Endothelial cell of umbilical vein (primary cell): ENCODE results near the gene CCL27. TPM values are rescaled to one million over a fixed set of nuclear protein-coding genes. Genes with fewer than 3 reads are reported as not detected.

Experiments
- BruUV-seq: library from RNA; stranded (reverse); fragments of 400-500 nt; replicated peaks from 2 replicates; lab custom pipeline; 2021; lab: Mats Ljungman, UMichigan
- CTCF ChIA-PET: fragments of 300-600, 350-600 bp; sonication (Branson Sonifier 250); formaldehyde crosslinking; loops from one replicate; lab custom pipeline; 2021; ENCODE audit warnings: antibody characterized with exemption, inconsistent platforms; lab: Charles Lee
- POLR2A ChIA-PET: fragments of 300-600, 350-600 bp; sonication (Branson Sonifier 250); formaldehyde crosslinking; loops from one replicate; lab custom pipeline; 2021; ENCODE audit warnings: antibody characterized with exemption, inconsistent platforms; lab: Charles Lee
- DNase-seq: peaks from one replicate; pipeline ENCODE4 v3.0.0-alpha.2; 2011; ENCODE audit warnings: low read depth, low spot score
- FAIRE-seq: peaks from 2 replicates; lab custom pipeline; 2011; peaks lifted over from hg19 to GRCh38; lab: Jason Lieb, UNC
- H2AFZ ChIP-seq: 2 replicates; pipeline ENCODE4 v1.6.0; 2012; ENCODE audit warnings: low read depth, low read length, control low read depth, inconsistent platforms
- H3K27ac ChIP-seq: 2 replicates; pipeline ENCODE4 v1.5.1; 2011; ENCODE audit warnings: low read depth, mild to moderate bottlenecking, control low read depth, low read length, moderate library complexity; ENCODE audit not compliant: insufficient read depth
- H3K27me3 ChIP-seq, 2 experiments: 2 replicates each; pipeline versions ENCODE4 v1.6.0 to v1.6.1; 2011; ENCODE audit warnings: low read length in 2 of 2, mixed read lengths in 1 of 2; ENCODE audit not compliant: control insufficient read depth in 2 of 2, insufficient read depth in 2 of 2
- H3K36me3 ChIP-seq, 2 experiments: 2 replicates in 1 of 2; 3 replicates in 1 of 2; pipeline ENCODE4 v1.5.1; 2011; ENCODE audit warnings: low read length in 2 of 2, mild to moderate bottlenecking in 1 of 2, moderate library complexity in 1 of 2; ENCODE audit not compliant: control insufficient read depth in 2 of 2, insufficient read depth in 2 of 2; ENCODE audit errors: extremely low read depth in 1 of 2
- H3K4me1 ChIP-seq: 3 replicates; pipeline ENCODE4 v1.5.1; 2011; ENCODE audit warnings: mild to moderate bottlenecking, low read length; ENCODE audit not compliant: control insufficient read depth, insufficient read depth; ENCODE audit errors: extremely low read depth
- H3K4me2 ChIP-seq: 2 replicates; pipeline ENCODE4 v1.6.1; 2011; ENCODE audit warnings: low read length, control low read depth, mixed read lengths; ENCODE audit not compliant: insufficient read depth
- H3K4me3 ChIP-seq, 3 experiments: fragments of 200-600 bp in 1 of 3; sonication (generic), shearing (Covaris generic) in 1 of 3; replicated peaks in 1 of 3; 2 replicates each; pipeline ENCODE4 v1.5.1; 2011 to 2016; ENCODE audit warnings: control low read depth in 3 of 3, low read length in 3 of 3, mild to moderate bottlenecking in 2 of 3, inconsistent platforms in 1 of 3, low read depth in 1 of 3, moderate library complexity in 1 of 3; ENCODE audit not compliant: insufficient read depth in 1 of 3
- H3K79me2 ChIP-seq: 2 replicates; pipeline ENCODE4 v1.6.0; 2012; ENCODE audit warnings: low read length, inconsistent platforms; ENCODE audit not compliant: control insufficient read depth, insufficient read depth
- H3K9ac ChIP-seq: replicated peaks from 2 replicates; pipeline ENCODE3; 2011; ENCODE audit warnings: low read length, control low read depth; ENCODE audit not compliant: insufficient read depth; ENCODE audit errors: extremely low read depth
- H3K9me1 ChIP-seq: replicated peaks from 3 replicates; pipeline ENCODE4 v1.6.0; 2011; ENCODE audit warnings: mild to moderate bottlenecking, low read length; ENCODE audit not compliant: control insufficient read depth, insufficient read depth; ENCODE audit errors: extremely low read depth
- H3K9me3 ChIP-seq: replicated peaks from 2 replicates; pipeline ENCODE4 v1.5.1; 2012; ENCODE audit warnings: low read length, inconsistent platforms; ENCODE audit not compliant: control insufficient read depth, insufficient read depth
- H4K20me1 ChIP-seq: replicated peaks from 2 replicates; pipeline ENCODE3; 2011; ENCODE audit warnings: mild to moderate bottlenecking, low read length; ENCODE audit not compliant: control insufficient read depth, insufficient read depth; ENCODE audit errors: extremely low read depth
- EZH2 ChIP-seq: IDR thresholded peaks from 2 replicates; pipeline ENCODE4 v1.6.1; 2012; ENCODE audit warnings: borderline replicate concordance, low read depth, mild to moderate bottlenecking, moderate library complexity, low read length, inconsistent platforms; ENCODE audit not compliant: severe bottlenecking
- FOS ChIP-seq: IDR thresholded peaks from 2 replicates; pipeline ENCODE4 v1.6.1; 2011; ENCODE audit warnings: mild to moderate bottlenecking, low read length, moderate library complexity, borderline replicate concordance; ENCODE audit not compliant: insufficient read depth
- GATA2 ChIP-seq: IDR thresholded peaks from 2 replicates; pipeline ENCODE4 v1.7.0; 2011; ENCODE audit warnings: low read depth, mild to moderate bottlenecking, moderate library complexity, mixed read lengths, low read length; ENCODE audit not compliant: insufficient read length, insufficient read depth
- JUN ChIP-seq: IDR thresholded peaks from 2 replicates; pipeline ENCODE4 v1.6.1; 2011; ENCODE audit warnings: borderline replicate concordance, low read depth; ENCODE audit not compliant: insufficient read length, insufficient read depth
- MYC ChIP-seq: IDR thresholded peaks from one replicate; pipeline ENCODE4 v1.6.1; 2011; ENCODE audit warnings: mild to moderate bottlenecking, low read depth, low read length
- POLR2A ChIP-seq: IDR thresholded peaks from 2 replicates; pipeline ENCODE4 v1.6.1; 2012; ENCODE audit warnings: low read depth, mild to moderate bottlenecking, control low read depth, low read length
- POLR2AphosphoS5 ChIP-seq: IDR thresholded peaks from 2 replicates; pipeline ENCODE4 v1.6.1; 2012; ENCODE audit warnings: low read depth, mild to moderate bottlenecking, control low read depth, low read length, moderate library complexity; ENCODE audit not compliant: insufficient read depth
- dilution Hi-C: fragments of 300-500 bp; cut with MboI; formaldehyde crosslinking; loops from one replicate; pipeline ENCODE4 v1.15.0; 2019; ENCODE audit warnings: low sequenced_read_pairs; ENCODE audit not compliant: extremely low pct_ligation_motif_present
- intact Hi-C: fragments of 100-400 bp; cut with micrococcal nuclease; formaldehyde crosslinking; loops from one replicate; pipeline ENCODE4 v1.10.0; 2022
- polyA plus RNA-seq, 4 experiments: library from polyadenylated mRNA; depleted of rRNA in 3 of 4; stranded (reverse) in 3 of 4; unstranded in 1 of 4; fragments of >200 nt; gene quantifications; 2 replicates each; pipeline versions ENCODE4 v1.2.1 to v1.2.3, GENCODE V29; 2011 to 2012; ENCODE audit warnings: missing spikeins in 1 of 4
- total RNA-seq: library from RNA; stranded (reverse); gene quantifications from 2 replicates; pipeline ENCODE4 v1.2.3, GENCODE V29; 2021
- TF ChIP-seq, protein P1 (sequence below): IDR thresholded peaks from 2 replicates; pipeline ENCODE4 v1.6.1; 2011; ENCODE audit not compliant: insufficient read depth, insufficient read length
- TF ChIP-seq, protein P2 (sequence below), 2 donors: IDR thresholded peaks; 1 replicate in 1 of 2; 2 replicates in 1 of 2; pipeline ENCODE4 v1.5.1; 2011; ENCODE audit warnings: low read length in 2 of 2, mild to moderate bottlenecking in 2 of 2, moderate library complexity in 2 of 2, control low read depth in 1 of 2, inconsistent platforms in 1 of 2, low read depth in 1 of 2; ENCODE audit not compliant: insufficient read depth in 1 of 2; ENCODE audit errors: extremely low read depth in 1 of 2

Gene CCL27
- total and polyA plus RNA-seq, 2 donors (not counting 3 experiments of a cell fraction or from before 2014, with no cell fraction given), result not detected

DNA sequence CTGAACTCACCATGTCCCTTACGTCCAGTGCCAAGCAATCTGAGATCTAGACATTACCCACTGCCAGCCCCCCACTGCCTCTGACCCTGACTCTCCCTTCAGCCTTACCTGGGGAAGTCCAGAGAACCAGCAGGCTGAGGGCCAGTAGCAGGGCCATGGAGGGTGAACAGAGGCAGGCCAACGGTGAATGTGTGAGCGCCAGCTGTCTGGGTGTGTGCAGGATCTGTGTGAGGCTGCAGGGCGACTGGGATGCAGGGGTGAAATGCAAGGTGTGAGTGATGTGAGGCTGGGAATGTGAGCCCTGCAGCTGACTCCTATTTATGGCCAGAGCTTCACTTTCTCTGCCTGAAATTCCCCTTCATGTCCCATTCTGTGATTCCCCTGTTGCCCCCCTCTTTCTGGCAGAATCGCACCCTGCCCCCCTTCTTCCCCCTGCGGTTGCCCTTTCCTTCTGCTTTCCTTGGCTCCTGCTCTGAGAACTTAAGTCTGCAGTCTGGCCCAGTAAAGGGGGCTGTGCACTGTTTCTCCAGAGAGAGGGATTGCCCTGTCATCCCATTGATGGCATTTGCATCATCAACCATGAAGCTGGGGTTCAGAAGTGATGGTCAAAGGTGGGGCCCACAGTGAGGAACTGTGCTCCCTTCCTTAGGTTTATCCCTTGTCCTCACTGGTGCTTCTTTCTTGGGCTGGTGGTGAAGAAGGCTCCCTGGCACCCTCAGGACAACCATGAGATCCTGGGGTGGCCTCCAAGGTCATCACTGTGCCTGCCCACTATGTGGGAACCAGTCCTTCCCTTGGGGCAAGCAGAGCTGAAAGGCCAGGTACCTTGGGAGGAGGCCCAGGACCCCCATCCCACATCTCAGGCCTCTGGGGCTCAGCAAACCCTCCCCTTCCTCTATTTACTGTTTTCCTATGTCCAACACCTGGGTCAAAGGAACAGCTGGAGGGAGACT, 28.8 kb upstream of the CCL27 start, which contains the start of gene CCL19:
CCL19 (minus strand) TSS at position 294 of the 953 bp plus-strand sequence; CDS start at position 157, 137 bp downstream.
- H2AFZ ChIP-seq, result no peak within 1 kb of the TSS
- no peaks in the 10 kb centered on the region for H3K9me1 ChIP-seq
- H3K9ac ChIP-seq, result no peak within 1 kb of the TSS
- FAIRE-seq, result no peak
- intact Hi-C loops (no loop called here), dilution Hi-C loops (no loop called here)
- BruUV-seq, result no TSS peak
- no peak for DNase-seq
- no peak within 1 kb of the TSS for H3K4me2 ChIP-seq
- no peaks in the 10 kb centered on the region for H3K4me1 ChIP-seq
- H3K4me3 ChIP-seq, result no peak within 1 kb of the TSS
- H4K20me1 ChIP-seq, result no peaks in the 10 kb centered on the region
- CTCF ChIA-PET, result interaction anchor here (0.5 to 3.3 kb wide), 3 partner anchors 11 to 19 kb away, joined by 3 to 11 read pairs (median 3); partner anchors contain the start of gene CCL21
- no peaks in the 10 kb centered on the region for H3K9me3 ChIP-seq
- H3K36me3 ChIP-seq, result no peaks in the 10 kb centered on the region
- POLR2A ChIA-PET, result interaction anchor here (0.7 kb wide), 1 partner anchor 19 kb away, joined by 9 read pairs; the partner anchor contains the start of gene CCL21
- no peak for TF ChIP-seq EZH2
- no peak for TF ChIP-seq POLR2A
- TF ChIP-seq MYC, result no peak
- TF ChIP-seq FOS, result no peak
- no peak for TF ChIP-seq GATA2
- TF ChIP-seq, protein P1, sequence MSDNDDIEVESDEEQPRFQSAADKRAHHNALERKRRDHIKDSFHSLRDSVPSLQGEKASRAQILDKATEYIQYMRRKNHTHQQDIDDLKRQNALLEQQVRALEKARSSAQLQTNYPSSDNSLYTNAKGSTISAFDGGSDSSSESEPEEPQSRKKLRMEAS, result no peak
- TF ChIP-seq JUN, result no peak
- TF ChIP-seq, protein P2, sequence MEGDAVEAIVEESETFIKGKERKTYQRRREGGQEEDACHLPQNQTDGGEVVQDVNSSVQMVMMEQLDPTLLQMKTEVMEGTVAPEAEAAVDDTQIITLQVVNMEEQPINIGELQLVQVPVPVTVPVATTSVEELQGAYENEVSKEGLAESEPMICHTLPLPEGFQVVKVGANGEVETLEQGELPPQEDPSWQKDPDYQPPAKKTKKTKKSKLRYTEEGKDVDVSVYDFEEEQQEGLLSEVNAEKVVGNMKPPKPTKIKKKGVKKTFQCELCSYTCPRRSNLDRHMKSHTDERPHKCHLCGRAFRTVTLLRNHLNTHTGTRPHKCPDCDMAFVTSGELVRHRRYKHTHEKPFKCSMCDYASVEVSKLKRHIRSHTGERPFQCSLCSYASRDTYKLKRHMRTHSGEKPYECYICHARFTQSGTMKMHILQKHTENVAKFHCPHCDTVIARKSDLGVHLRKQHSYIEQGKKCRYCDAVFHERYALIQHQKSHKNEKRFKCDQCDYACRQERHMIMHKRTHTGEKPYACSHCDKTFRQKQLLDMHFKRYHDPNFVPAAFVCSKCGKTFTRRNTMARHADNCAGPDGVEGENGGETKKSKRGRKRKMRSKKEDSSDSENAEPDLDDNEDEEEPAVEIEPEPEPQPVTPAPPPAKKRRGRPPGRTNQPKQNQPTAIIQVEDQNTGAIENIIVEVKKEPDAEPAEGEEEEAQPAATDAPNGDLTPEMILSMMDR (IDR thresholded peaks at IDR 0.05; ENCODE audit: extremely low read depth in 1 of 2, insufficient read depth in 1 of 2, low read depth in 1 of 2, low read length in 2 of 2), result no peak
- TF ChIP-seq POLR2AphosphoS5, result no peak
- no peak within 1 kb of the TSS for H3K27ac ChIP-seq
- peaks cover 4 to 7% of the 10 kb centered on the region in 2 experiments for H3K27me3 ChIP-seq
- no peaks in the 10 kb centered on the region for H3K79me2 ChIP-seq
